Lung (tissue), 12 donors: ENCODE data around the gene FBN2. TPM values are rescaled to one million over a fixed set of nuclear protein-coding genes. Genes with fewer than 3 reads are reported as not detected.

Experiments
- ATAC-seq: fragments of 200-7000 bp; cut with Tn5 transposase; one replicate; pipeline ENCODE4 v1.9.1; 2020; ENCODE audit warnings: moderate number of reproducible peaks; ENCODE audit not compliant: insufficient read depth, low FRiP score
- DNase-seq, 3 donors: peaks; one replicate each; pipeline ENCODE4 v3.0.0-alpha.2; 2013 to 2017
- H3K27ac ChIP-seq, 2 donors: one replicate each; pipeline ENCODE4 v1.5.1; 2013; ENCODE audit warnings: mild to moderate bottlenecking in 2 of 2, moderate library complexity in 2 of 2, control low read depth in 1 of 2, inconsistent platforms in 1 of 2, low read depth in 1 of 2, low read length in 1 of 2
- H3K27me3 ChIP-seq, 3 donors: one replicate each; pipeline ENCODE4 v1.5.1; 2013; ENCODE audit warnings: low read length in 2 of 3; ENCODE audit not compliant: control insufficient read depth in 3 of 3, insufficient read depth in 3 of 3
- H3K36me3 ChIP-seq, 4 donors: one replicate each; pipeline ENCODE4 v1.5.1; 2013; ENCODE audit warnings: low read length in 4 of 4, mild to moderate bottlenecking in 1 of 4, moderate library complexity in 1 of 4; ENCODE audit not compliant: control insufficient read depth in 4 of 4, insufficient read depth in 4 of 4
- H3K4me1 ChIP-seq, 5 donors: one replicate each; pipeline ENCODE4 v1.5.1; 2013; ENCODE audit warnings: low read length in 5 of 5, mild to moderate bottlenecking in 2 of 5, moderate library complexity in 1 of 5; ENCODE audit not compliant: control insufficient read depth in 5 of 5, insufficient read depth in 5 of 5
- H3K4me3 ChIP-seq: one replicate; pipeline ENCODE4 v1.5.1; 2013; ENCODE audit warnings: mild to moderate bottlenecking, control low read depth, moderate library complexity
- H3K9ac ChIP-seq, 2 donors: one replicate each; pipeline ENCODE4 v1.5.1; 2013; ENCODE audit warnings: low read length in 2 of 2, control low read depth in 1 of 2; ENCODE audit not compliant: insufficient read depth in 1 of 2
- H3K9me3 ChIP-seq, 4 donors: one replicate each; pipeline ENCODE4 v1.5.1; 2013; ENCODE audit warnings: low read length in 3 of 4, mild to moderate bottlenecking in 1 of 4, moderate library complexity in 1 of 4; ENCODE audit not compliant: control insufficient read depth in 4 of 4, insufficient read depth in 3 of 4
- CTCF ChIP-seq: IDR thresholded peaks from 2 replicates; pipeline ENCODE4 v1.5.1; 2012; ENCODE audit warnings: mild to moderate bottlenecking; ENCODE audit errors: control extremely low read depth, extremely low read depth
- WGBS, 2 donors: extraction: QIAGEN DNeasy Blood & Tissue Kit; methylation state at CpG; one replicate each; pipeline ENCODE4 v1.1.7; 2013; 5-methylcytosine and 5-hydroxymethylcytosine counted together
- polyA plus RNA-seq, 2 donors: library from polyadenylated mRNA; stranded (reverse); fragments of 200-250 nt; gene quantifications; one replicate each; pipeline ENCODE4 v1.2.1, GENCODE V29; 2013
- total RNA-seq, 2 donors: library from RNA; depleted of rRNA in 1 of 2; stranded (reverse); fragments of >200 nt in 1 of 2; gene quantifications; one replicate each; pipeline ENCODE4 v1.2.1, GENCODE V29; 2014 to 2021
- donor health status: control.
- donor health status: control.
- donor health status: Bipolar disorder and iron deficiency.
- donor health status: healthy.
- donor health status: DM: yes; HTN: yes; CAD: no.

Gene FBN2
- total and polyA plus RNA-seq, 4 donors, result 0.06 to 13.1 (median 1.1) TPM

DNA sequence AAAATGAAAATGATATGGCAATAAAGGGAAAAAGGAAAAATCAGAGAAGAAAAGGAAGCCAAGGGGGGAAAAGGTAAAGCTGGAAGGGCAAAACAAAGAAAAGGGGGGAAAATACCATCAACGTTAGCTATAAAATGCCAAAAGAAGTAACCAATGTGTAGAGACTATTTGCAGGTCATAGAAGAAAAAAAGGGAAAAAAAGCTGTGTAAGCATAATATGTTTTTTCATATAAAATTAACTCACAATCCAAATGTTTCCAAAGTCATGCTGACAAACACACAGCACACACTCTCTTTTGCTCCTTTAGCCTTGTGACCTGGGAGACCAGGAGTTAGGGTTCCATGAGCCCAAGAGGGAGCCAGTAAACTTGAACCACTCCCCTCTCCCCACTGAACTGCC is 18.2 kb downstream of the FBN2 start:
- Histone ChIP-seq H3K9me3 (no peaks in the 10 kb centered on the region), H3K27me3 (no peaks in the 10 kb centered on the region), H3K27ac (no peak overlapping the region), H3K9ac (no peak overlapping the region), H3K4me1 (peaks cover 0 to 10% (median 0%) of the 10 kb centered on the region in 5 donors), H3K4me3 (no peak overlapping the region), H3K36me3 (peaks cover 0 to 11% (median 4%) of the 10 kb centered on the region in 4 donors)
- TF ChIP-seq CTCF, result no peak
- WGBS, 2 donors, result 90 to 100% methylated on average over 1 of the region's 1 CpG
- no peak for ATAC-seq
- no peak for DNase-seq

DNA sequence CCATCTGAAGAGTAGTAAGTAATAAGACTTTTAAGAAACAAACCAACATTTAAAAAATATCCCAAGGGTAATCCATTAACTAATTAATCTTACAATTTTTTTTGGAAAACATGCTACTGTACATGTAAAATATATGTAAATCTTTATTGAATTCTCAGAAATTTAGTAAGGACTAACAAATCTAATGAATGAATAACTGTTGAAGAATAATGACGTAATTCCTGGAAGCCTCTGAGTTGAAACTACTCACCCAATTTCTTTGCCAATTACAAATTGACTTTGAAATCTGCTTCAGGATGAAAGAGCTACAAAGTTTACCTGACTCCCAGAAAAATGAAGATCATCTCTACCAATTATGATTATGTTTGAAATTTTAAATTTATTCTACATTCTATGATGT is 21.1 kb downstream of the FBN2 start:
- TF ChIP-seq CTCF, result no peak
- WGBS, 2 donors, result 90 to 93% methylated on average over 1 of the region's 1 CpG
- no peak for ATAC-seq

GRCh38 chr5:128513806-128514205 is 24.2 kb downstream of the FBN2 start:
- WGBS, 2 donors, result 12 to 18% methylated on average over 1 of the region's 1 CpG
- TF ChIP-seq CTCF, result no peak
- Histone ChIP-seq H3K9me3 (no peaks in the 10 kb centered on the region), H3K9ac (no peak overlapping the region), H3K4me3 (no peak overlapping the region), H3K4me1 (peaks cover 0 to 2% (median 0%) of the 10 kb centered on the region in 5 donors), H3K27me3 (no peaks in the 10 kb centered on the region), H3K36me3 (peaks cover 0 to 14% (median 2%) of the 10 kb centered on the region in 4 donors), H3K27ac (no peak overlapping the region)
- peak in 1 of 3 donors; percentile 3 for DNase-seq
- ATAC-seq, result no peak

More for the DNA sequence above, 21.1 kb downstream of the FBN2 start:
- no peak for DNase-seq
- Histone ChIP-seq H3K9me3 (no peaks in the 10 kb centered on the region), H3K9ac (no peak overlapping the region), H3K36me3 (peaks cover 0 to 11% (median 2%) of the 10 kb centered on the region in 4 donors), H3K4me1 (peaks cover 0 to 4% (median 0%) of the 10 kb centered on the region in 5 donors), H3K27me3 (no peaks in the 10 kb centered on the region), H3K27ac (no peak overlapping the region), H3K4me3 (no peak overlapping the region)

DNA sequence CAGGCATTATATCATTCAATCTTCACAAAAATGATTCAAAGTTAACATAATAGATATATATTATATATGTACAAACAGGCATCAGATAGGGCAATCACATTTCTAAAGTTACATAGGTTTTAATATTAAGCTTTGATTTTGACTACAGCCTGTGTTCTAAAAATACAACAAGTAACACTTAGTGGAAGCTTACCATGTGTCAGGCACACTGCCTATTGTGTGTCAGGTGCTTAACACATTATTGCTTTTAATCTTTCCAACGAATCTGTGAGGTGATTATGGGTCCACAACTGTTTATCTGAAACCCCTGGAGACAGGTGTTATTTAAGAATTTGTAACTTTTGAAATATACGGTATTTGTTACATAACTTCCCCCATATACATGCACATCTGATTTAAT is 25.2 kb downstream of the FBN2 start:
- Histone ChIP-seq H3K4me1 (peaks cover 0 to 2% (median 0%) of the 10 kb centered on the region in 5 donors), H3K27me3 (no peaks in the 10 kb centered on the region), H3K4me3 (no peak overlapping the region), H3K36me3 (peaks cover 0 to 7% (median 0%) of the 10 kb centered on the region in 4 donors), H3K9ac (no peak overlapping the region), H3K9me3 (peaks cover 0 to 4% (median 0%) of the 10 kb centered on the region in 4 donors), H3K27ac (no peak overlapping the region)
- ATAC-seq (no peak), DNase-seq (no peak)
- 59 to 63% methylated on average over 2 of the region's 2 CpGs for WGBS, 2 donors
- no peak for TF ChIP-seq CTCF
